ENCODE measurements around the gene FBXL7. TPM values are rescaled to one million over a fixed set of nuclear protein-coding genes. Genes with fewer than 3 reads are reported as not detected.

FBXL7 gene
- polyA plus RNA-seq, 3 donors, result not detected

DNA sequence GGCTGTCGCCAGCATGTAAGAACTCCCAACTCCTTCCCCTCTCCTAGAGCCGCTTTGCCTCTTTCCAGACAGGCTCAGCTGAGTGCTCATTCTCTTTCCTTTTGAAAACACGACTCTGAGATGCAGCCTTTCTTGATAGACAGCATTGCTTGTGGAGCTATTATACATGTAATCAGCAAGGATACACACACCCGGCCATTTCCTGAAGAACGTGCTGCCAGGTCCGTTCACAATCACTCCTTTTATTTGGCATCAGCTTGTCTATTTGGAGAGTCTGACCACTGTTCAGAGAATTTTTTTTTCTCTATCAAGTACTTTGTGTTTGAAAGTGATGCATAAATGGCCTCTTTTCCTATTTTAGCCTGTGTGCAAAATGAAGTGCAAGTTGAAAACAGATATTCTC, 351.0 kb downstream of the FBXL7 start:
- Histone ChIP-seq H3K27ac (ENCODE audit: low read depth in 1 of 2, low read length in 2 of 2) (no peak overlapping the region), H3K36me3 (replicated peaks in 1 of 2; ENCODE audit: control insufficient read depth in 1 of 2, insufficient read depth in 2 of 2, low read length in 2 of 2) (no peaks in the 10 kb centered on the region), H3K4me3 (replicated peaks in 1 of 3; ENCODE audit: low read depth in 2 of 3, low read length in 3 of 3) (no peak overlapping the region), H3K27me3 (ENCODE audit: control insufficient read depth in 2 of 2, insufficient read depth in 2 of 2, low read length in 2 of 2) (no peaks in the 10 kb centered on the region), H3K9ac (ENCODE audit: insufficient read depth, low read length, poor library complexity, severe bottlenecking) (no peak overlapping the region), H3K4me1 (ENCODE audit: control insufficient read depth in 1 of 2, insufficient read depth in 2 of 2, low read length in 2 of 2) (no peaks in the 10 kb centered on the region), H3K9me3 (replicated peaks in 1 of 2; ENCODE audit: control insufficient read depth in 1 of 2, insufficient read depth in 1 of 2, low read length in 2 of 2) (peaks cover 0 to 23% of the 10 kb centered on the region in 2 donors), H4K20me1 (ENCODE audit: insufficient read depth, low read length) (no peaks in the 10 kb centered on the region), H2AFZ (ENCODE audit: insufficient read depth, low read depth, low read length, poor library complexity, severe bottlenecking) (no peak overlapping the region), H3K79me2 (ENCODE audit: insufficient read depth, low read length) (no peaks in the 10 kb centered on the region), H3K4me2 (replicated peaks; ENCODE audit: extremely low read depth, low read length, poor library complexity, severe bottlenecking) (no peak overlapping the region)
- H3K4me1 Mint-ChIP-seq, result no peaks in the 10 kb centered on the region
- H3K4me3 Mint-ChIP-seq, result no peak overlapping the region
- 21% methylated on average over 3 of the region's 6 CpGs for WGBS (ENCODE audit: insufficient coverage)
- no peak overlapping the region for H3K27ac Mint-ChIP-seq
- peaks cover 0 to 7% (median 0%) of the 10 kb centered on the region in 3 donors for H3K27me3 Mint-ChIP-seq (ENCODE audit: low read depth in 3 of 3)
- H3K9me3 Mint-ChIP-seq, result peaks cover 0 to 23% (median 11%) of the 10 kb centered on the region in 7 donors
- intact Hi-C loops (cut with micrococcal nuclease), result no loop called here
- no peak for DNase-seq
- H3K36me3 Mint-ChIP-seq, result no peaks in the 10 kb centered on the region
- TF ChIP-seq, protein P1, sequence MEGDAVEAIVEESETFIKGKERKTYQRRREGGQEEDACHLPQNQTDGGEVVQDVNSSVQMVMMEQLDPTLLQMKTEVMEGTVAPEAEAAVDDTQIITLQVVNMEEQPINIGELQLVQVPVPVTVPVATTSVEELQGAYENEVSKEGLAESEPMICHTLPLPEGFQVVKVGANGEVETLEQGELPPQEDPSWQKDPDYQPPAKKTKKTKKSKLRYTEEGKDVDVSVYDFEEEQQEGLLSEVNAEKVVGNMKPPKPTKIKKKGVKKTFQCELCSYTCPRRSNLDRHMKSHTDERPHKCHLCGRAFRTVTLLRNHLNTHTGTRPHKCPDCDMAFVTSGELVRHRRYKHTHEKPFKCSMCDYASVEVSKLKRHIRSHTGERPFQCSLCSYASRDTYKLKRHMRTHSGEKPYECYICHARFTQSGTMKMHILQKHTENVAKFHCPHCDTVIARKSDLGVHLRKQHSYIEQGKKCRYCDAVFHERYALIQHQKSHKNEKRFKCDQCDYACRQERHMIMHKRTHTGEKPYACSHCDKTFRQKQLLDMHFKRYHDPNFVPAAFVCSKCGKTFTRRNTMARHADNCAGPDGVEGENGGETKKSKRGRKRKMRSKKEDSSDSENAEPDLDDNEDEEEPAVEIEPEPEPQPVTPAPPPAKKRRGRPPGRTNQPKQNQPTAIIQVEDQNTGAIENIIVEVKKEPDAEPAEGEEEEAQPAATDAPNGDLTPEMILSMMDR (IDR thresholded peaks at IDR 0.05), result no peak

DNA sequence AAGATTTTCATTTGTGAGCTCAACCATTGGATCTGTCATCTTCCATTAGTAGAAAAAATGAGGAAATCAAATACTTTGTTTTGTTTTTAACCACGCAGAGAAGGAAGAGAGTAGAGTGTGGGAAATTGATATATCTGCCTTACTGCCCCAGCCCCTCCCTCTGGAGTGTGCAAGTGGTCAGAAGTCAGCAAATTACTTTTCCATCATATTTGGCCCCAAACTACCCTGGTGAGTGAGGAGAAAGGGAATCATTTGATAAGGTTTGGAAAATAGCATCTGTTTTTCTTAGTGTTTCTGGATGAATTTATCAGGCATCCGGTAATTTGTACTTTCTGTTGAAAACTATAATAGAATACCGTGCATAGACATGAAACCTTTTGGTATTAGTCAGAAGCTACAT, 352.2 kb downstream of the FBXL7 start:
- no peaks in the 10 kb centered on the region for H3K36me3 Mint-ChIP-seq
- intact Hi-C loops (cut with micrococcal nuclease), result no loop called here
- Histone ChIP-seq H3K9me3 (replicated peaks in 1 of 2; ENCODE audit: control insufficient read depth in 1 of 2, insufficient read depth in 1 of 2, low read length in 2 of 2) (peaks cover 0 to 23% of the 10 kb centered on the region in 2 donors), H3K4me3 (replicated peaks in 1 of 3; ENCODE audit: low read depth in 2 of 3, low read length in 3 of 3) (no peak overlapping the region), H3K4me1 (ENCODE audit: control insufficient read depth in 1 of 2, insufficient read depth in 2 of 2, low read length in 2 of 2) (no peaks in the 10 kb centered on the region), H2AFZ (ENCODE audit: insufficient read depth, low read depth, low read length, poor library complexity, severe bottlenecking) (no peak overlapping the region), H3K36me3 (replicated peaks in 1 of 2; ENCODE audit: control insufficient read depth in 1 of 2, insufficient read depth in 2 of 2, low read length in 2 of 2) (no peaks in the 10 kb centered on the region), H3K9ac (ENCODE audit: insufficient read depth, low read length, poor library complexity, severe bottlenecking) (no peak overlapping the region), H3K79me2 (ENCODE audit: insufficient read depth, low read length) (no peaks in the 10 kb centered on the region), H3K27me3 (ENCODE audit: control insufficient read depth in 2 of 2, insufficient read depth in 2 of 2, low read length in 2 of 2) (no peaks in the 10 kb centered on the region), H4K20me1 (ENCODE audit: insufficient read depth, low read length) (no peaks in the 10 kb centered on the region), H3K4me2 (replicated peaks; ENCODE audit: extremely low read depth, low read length, poor library complexity, severe bottlenecking) (no peak overlapping the region), H3K27ac (ENCODE audit: low read depth in 1 of 2, low read length in 2 of 2) (no peak overlapping the region)
- no peak overlapping the region for H3K4me3 Mint-ChIP-seq
- H3K27me3 Mint-ChIP-seq (ENCODE audit: low read depth in 3 of 3), result peaks cover 0 to 7% (median 0%) of the 10 kb centered on the region in 3 donors
- H3K9me3 Mint-ChIP-seq, result peaks cover 0 to 25% (median 9%) of the 10 kb centered on the region in 7 donors
- no peaks in the 10 kb centered on the region for H3K4me1 Mint-ChIP-seq
- TF ChIP-seq, protein P1 (IDR thresholded peaks at IDR 0.05), result no peak
- no peak for DNase-seq
- H3K27ac Mint-ChIP-seq, result no peak overlapping the region
- no CpG with 5 or more reads among the region's 3 CpGs for whole genome bisulfite sequencing (ENCODE audit: insufficient coverage)

Measured in CD14-positive monocyte (primary cell).